ENCODE data around the gene LZTFL1.

- TF ChIP-seq CTCF (conservative IDR thresholded peaks at IDR 0.05; ENCODE audit: low read depth, low read length), result no peak
- no peak for TF ChIP-seq EZH2 (IDR thresholded peaks at IDR 0.05; ENCODE audit: borderline replicate concordance, low read depth, low read length, poor library complexity, severe bottlenecking)
Observed at GRCh38 chr3:45865563-45865962, 23.6 kb upstream of the LZTFL1 start.
